Omental fat pad (tissue), 4 donors: ENCODE data around the gene NPAS3. TPM values are rescaled to one million over a fixed set of nuclear protein-coding genes. Genes with fewer than 3 reads are reported as not detected.

Source experiments
- ATAC-seq: fragments of 150-250 bp; one replicate; pipeline ENCODE4 v1.9.1; 2016; ENCODE audit warnings: mild to moderate bottlenecking, moderate library complexity; ENCODE audit not compliant: low FRiP score
- DNase-seq: peaks from one replicate; pipeline ENCODE4 v3.0.0-alpha.2; 2019; ENCODE audit warnings: low spot score
- total RNA-seq, 4 donors: library from RNA; depleted of rRNA; stranded (reverse); fragments of >200 nt; gene quantifications; one replicate each; pipeline ENCODE4 v1.1.0, GENCODE V29; 2016
- TF ChIP-seq, protein P1 (sequence below), 3 donors: fragments of 450-650 bp; IDR thresholded peaks; one replicate each; pipeline ENCODE4 v1.5.1; 2016 to 2017; ENCODE audit warnings: antibody characterized with exemption in 3 of 3, mild to moderate bottlenecking in 3 of 3, moderate library complexity in 2 of 3

Gene NPAS3
- total RNA-seq, 4 donors from 2014 or later, result 0.79 to 6.0 (median 2.5) TPM

GRCh38 chr14:33527023-33527634, 588.5 kb downstream of the NPAS3 start:
- ATAC-seq (no peak), DNase-seq (no peak)
- TF ChIP-seq, protein P1, sequence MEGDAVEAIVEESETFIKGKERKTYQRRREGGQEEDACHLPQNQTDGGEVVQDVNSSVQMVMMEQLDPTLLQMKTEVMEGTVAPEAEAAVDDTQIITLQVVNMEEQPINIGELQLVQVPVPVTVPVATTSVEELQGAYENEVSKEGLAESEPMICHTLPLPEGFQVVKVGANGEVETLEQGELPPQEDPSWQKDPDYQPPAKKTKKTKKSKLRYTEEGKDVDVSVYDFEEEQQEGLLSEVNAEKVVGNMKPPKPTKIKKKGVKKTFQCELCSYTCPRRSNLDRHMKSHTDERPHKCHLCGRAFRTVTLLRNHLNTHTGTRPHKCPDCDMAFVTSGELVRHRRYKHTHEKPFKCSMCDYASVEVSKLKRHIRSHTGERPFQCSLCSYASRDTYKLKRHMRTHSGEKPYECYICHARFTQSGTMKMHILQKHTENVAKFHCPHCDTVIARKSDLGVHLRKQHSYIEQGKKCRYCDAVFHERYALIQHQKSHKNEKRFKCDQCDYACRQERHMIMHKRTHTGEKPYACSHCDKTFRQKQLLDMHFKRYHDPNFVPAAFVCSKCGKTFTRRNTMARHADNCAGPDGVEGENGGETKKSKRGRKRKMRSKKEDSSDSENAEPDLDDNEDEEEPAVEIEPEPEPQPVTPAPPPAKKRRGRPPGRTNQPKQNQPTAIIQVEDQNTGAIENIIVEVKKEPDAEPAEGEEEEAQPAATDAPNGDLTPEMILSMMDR (IDR thresholded peaks at IDR 0.05), result no peak

DNA sequence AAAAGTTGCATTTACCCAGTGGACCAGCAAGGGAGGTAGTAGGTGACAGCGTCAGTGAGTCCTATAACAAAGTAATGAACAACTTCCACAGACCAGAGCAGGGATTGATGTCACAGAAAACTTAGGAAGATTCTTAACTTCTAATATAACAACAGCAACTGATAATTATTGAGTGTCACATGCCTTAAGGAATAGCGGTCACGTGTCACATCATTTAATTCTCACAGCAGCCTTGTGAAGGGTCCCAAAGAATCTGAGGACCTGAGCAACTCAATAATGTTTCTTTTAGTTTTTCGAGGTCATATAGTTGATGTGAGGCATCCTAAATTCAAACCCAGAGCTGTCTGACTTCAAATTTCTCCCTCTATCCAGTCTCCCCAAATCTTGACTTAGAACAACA, 590.0 kb downstream of the NPAS3 start:
- ATAC-seq (no peak), DNase-seq (no peak)
- TF ChIP-seq, protein P1 (IDR thresholded peaks at IDR 0.05), result no peak

DNA sequence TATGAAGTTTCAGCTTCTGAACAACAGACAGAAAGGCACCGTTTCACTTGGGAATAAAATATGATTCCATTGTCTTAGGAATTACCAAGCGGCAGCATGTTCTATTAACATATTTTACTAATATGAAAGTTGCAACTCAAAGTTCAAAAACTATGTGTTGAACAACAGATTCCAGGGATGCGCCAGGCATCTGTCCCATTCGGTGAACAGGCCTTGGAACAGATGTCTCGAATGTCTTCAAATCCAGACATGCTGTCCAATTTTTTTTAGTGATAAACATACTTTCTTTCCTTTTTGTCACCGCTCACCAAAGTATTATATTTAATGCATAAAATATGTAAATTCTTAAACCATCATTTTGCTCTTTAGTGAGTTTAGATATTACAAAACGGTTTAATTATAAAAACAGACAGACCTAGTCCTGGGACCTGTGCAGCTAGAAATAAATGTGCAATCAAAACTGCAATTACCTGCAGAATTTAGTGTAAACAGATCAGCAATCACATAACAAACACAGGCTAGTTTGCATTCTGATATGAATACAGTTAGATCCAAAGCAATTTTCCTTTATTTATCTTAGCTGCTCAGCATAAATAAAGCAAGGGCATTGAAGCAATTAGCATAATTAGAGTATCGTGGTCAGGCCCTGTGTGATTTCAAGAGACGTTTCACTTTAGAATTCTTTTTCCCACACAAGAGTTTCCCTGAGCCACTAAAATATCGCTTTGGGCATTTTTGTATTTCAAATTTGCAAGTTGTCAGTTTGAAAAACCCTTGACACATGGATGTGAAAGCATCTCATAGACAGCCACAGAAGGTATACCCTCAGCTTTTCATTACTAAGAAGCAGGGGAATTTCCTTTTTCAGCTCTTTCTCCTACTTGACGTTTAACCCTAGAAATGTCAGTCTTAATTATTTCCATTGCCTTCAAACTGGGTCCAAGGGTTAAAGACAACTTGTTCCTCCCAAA, 591.4 kb downstream of the NPAS3 start:
- no peak for DNase-seq
- TF ChIP-seq, protein P1 (IDR thresholded peaks at IDR 0.05), result no peak
- no peak for ATAC-seq

DNA sequence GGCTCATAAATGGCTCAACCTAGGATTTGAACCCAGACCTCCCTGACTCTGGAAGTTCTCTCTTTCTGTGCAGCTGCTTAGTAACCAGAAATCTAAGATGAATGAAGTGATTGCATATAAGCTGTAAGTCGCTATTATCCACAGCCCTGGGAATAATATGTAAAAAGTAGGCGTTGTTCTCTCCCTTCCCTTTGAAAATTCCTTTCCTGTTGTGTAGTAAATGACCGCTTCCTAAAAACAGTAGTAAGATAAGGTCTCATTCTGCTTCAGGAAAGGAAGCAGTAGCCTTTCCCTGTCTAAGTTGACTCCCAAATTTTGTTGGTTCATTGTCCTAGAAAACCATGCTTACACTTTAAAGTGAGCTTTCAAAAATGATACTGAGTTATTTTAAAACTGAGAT, 593.9 kb downstream of the NPAS3 start:
- TF ChIP-seq, protein P1 (IDR thresholded peaks at IDR 0.05), result no peak
- ATAC-seq, result no peak
- no peak for DNase-seq

DNA sequence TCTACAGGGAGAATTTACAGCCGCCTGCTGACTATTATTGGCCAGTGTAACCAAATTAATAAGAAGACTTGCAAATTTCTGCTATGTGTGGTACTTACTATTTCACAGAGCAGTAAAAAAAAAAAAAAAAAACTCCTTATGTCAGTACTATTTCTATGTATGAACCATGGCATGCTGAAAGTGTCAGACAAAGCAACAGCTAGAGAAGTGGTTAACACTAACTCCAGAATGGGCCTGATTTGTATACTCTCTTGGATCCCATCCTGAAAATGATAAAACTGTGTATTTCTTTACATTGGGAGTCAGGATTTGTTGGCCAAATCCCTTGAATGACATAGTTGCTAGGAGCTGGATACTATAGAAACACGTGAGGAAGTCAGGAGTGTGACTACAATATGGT, 595.4 kb downstream of the NPAS3 start:
- ATAC-seq (no peak), DNase-seq (no peak)
- TF ChIP-seq, protein P1 (IDR thresholded peaks at IDR 0.05), result no peak

DNA sequence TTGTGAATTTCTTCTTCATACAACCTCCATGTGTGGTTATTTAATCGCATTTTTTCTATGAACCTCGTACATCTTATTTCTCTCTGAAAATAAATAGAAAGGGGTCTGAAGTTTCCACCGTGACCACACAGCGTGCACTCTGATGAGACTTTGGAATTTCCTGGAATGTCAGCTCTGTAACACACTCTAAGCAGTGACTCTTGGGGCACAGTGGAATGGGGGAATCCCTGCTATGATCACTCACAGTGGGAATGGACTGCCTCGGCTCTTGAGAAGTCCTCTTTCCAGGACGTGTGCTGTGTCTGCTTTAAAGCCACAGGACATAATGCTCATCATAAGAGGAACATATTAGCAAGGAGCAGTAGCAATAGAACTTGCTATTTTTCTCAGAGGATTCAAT, 596.0 kb downstream of the NPAS3 start:
- no peak for DNase-seq
- ATAC-seq, result no peak
- TF ChIP-seq, protein P1 (IDR thresholded peaks at IDR 0.05), result no peak
